H9 (cell line): Measurements from ENCODE around the gene ZFYVE28. TPM values are rescaled to one million over a fixed set of nuclear protein-coding genes. Genes with fewer than 3 reads are reported as not detected.

ENCODE experiments used
- DNase-seq: peaks from one replicate; pipeline ENCODE4 v3.0.0-alpha.2; 2017
- H2AFZ ChIP-seq: one replicate; pipeline ENCODE4 v1.6.1; 2013; ENCODE audit warnings: mild to moderate bottlenecking, low read length, control low read depth, moderate library complexity
- H2AK5ac ChIP-seq: 2 replicates; pipeline ENCODE4 v1.6.1; 2013; ENCODE audit warnings: low read length, control low read depth, mixed read lengths; ENCODE audit not compliant: insufficient read length
- H2BK120ac ChIP-seq: one replicate; pipeline ENCODE4 v1.6.1; 2013; ENCODE audit warnings: low read depth, mild to moderate bottlenecking, low read length, control low read depth, inconsistent platforms; ENCODE audit not compliant: poor library complexity, severe bottlenecking
- H2BK12ac ChIP-seq: 2 replicates; pipeline ENCODE4 v1.6.1; 2013; ENCODE audit warnings: low read length, control low read depth, mixed read lengths, low read depth; ENCODE audit not compliant: insufficient read length
- H2BK15ac ChIP-seq: 2 replicates; pipeline ENCODE4 v1.6.1; 2013; ENCODE audit warnings: low read depth, low read length, control low read depth
- H2BK20ac ChIP-seq: one replicate; pipeline ENCODE4 v1.6.1; 2013; ENCODE audit warnings: low read depth, mild to moderate bottlenecking, low read length, control low read depth, inconsistent platforms; ENCODE audit not compliant: poor library complexity, severe bottlenecking
- H2BK5ac ChIP-seq: 2 replicates; pipeline ENCODE4 v1.6.1; 2013; ENCODE audit warnings: low read length, control low read depth, mixed read lengths; ENCODE audit not compliant: insufficient read length
- H3K14ac ChIP-seq: 2 replicates; pipeline ENCODE4 v1.6.1; 2013; ENCODE audit warnings: low read length, control low read depth; ENCODE audit not compliant: insufficient read depth
- H3K18ac ChIP-seq: 2 replicates; pipeline ENCODE4 v1.6.1; 2013; ENCODE audit warnings: low read depth, mild to moderate bottlenecking, mixed read lengths, low read length, control low read depth; ENCODE audit not compliant: insufficient read length
- H3K23ac ChIP-seq: 2 replicates; pipeline ENCODE4 v1.6.1; 2013; ENCODE audit warnings: low read length, control low read depth, mixed read lengths, low read depth; ENCODE audit not compliant: insufficient read length
- H3K23me2 ChIP-seq: 2 replicates; pipeline ENCODE4 v1.6.1; 2013; ENCODE audit warnings: low read depth, mild to moderate bottlenecking, mixed read lengths, low read length, control low read depth; ENCODE audit not compliant: insufficient read length, poor library complexity, severe bottlenecking
- H3K27ac ChIP-seq: 2 replicates; pipeline ENCODE4 v1.5.1; 2013; ENCODE audit warnings: low read length, control low read depth, mixed read lengths, low read depth; ENCODE audit not compliant: insufficient read length
- H3K27me3 ChIP-seq: 2 replicates; pipeline ENCODE4 v1.6.1; 2013; ENCODE audit warnings: low read length, control low read depth, inconsistent platforms; ENCODE audit not compliant: insufficient read depth
- H3K4ac ChIP-seq: 2 replicates; pipeline ENCODE4 v1.6.1; 2013; ENCODE audit warnings: low read depth, mild to moderate bottlenecking, control low read depth, inconsistent platforms, low read length, moderate library complexity
- H3K4me1 ChIP-seq: 2 replicates; pipeline ENCODE4 v1.6.1; 2013; ENCODE audit warnings: low read length, control low read depth, inconsistent platforms; ENCODE audit not compliant: insufficient read depth
- H3K4me2 ChIP-seq: 2 replicates; pipeline ENCODE4 v1.6.1; 2013; ENCODE audit warnings: low read length, control low read depth, mixed read lengths; ENCODE audit not compliant: insufficient read length, insufficient read depth
- H3K56ac ChIP-seq: 2 replicates; pipeline ENCODE4 v1.6.1; 2013; ENCODE audit warnings: low read depth, mild to moderate bottlenecking, mixed read lengths, low read length, control low read depth; ENCODE audit not compliant: insufficient read length
- H3K79me1 ChIP-seq: 2 replicates; pipeline ENCODE4 v1.6.1; 2013; ENCODE audit warnings: low read depth, mild to moderate bottlenecking, moderate library complexity, low read length, control low read depth, inconsistent platforms; ENCODE audit not compliant: insufficient read depth, poor library complexity, severe bottlenecking
- H3K79me2 ChIP-seq: 2 replicates; pipeline ENCODE4 v1.6.1; 2013; ENCODE audit warnings: low read length, control low read depth, inconsistent platforms; ENCODE audit not compliant: insufficient read depth
- H3K9ac ChIP-seq: 2 replicates; pipeline ENCODE4 v1.6.1; 2013; ENCODE audit warnings: low read length, control low read depth, mixed read lengths; ENCODE audit not compliant: insufficient read length; ENCODE audit errors: extremely low read depth
- H3K9me3 ChIP-seq: one replicate; pipeline ENCODE4 v1.6.1; 2013; ENCODE audit warnings: low read depth, low read length, inconsistent platforms; ENCODE audit not compliant: control insufficient read depth
- H3T11ph ChIP-seq: one replicate; pipeline ENCODE4 v1.6.1; 2013; ENCODE audit warnings: mild to moderate bottlenecking, low read length, control low read depth, inconsistent platforms
- H4K20me1 ChIP-seq: one replicate; pipeline ENCODE4 v1.6.1; 2013; ENCODE audit not compliant: control insufficient read depth, insufficient read length, insufficient read depth
- H4K5ac ChIP-seq: 2 replicates; pipeline ENCODE4 v1.6.1; 2013; ENCODE audit warnings: low read depth, mild to moderate bottlenecking, mixed read lengths, low read length, control low read depth; ENCODE audit not compliant: insufficient read length
- H4K8ac ChIP-seq: replicated peaks from 2 replicates; pipeline ENCODE4 v1.6.1; 2013; ENCODE audit warnings: low read length, control low read depth, mixed read lengths, low read depth; ENCODE audit not compliant: insufficient read length
- H4K91ac ChIP-seq: 2 replicates; pipeline ENCODE4 v1.6.1; 2013; ENCODE audit warnings: low read depth, mild to moderate bottlenecking, moderate library complexity, mixed read lengths, low read length, control low read depth; ENCODE audit not compliant: insufficient read length
- H3K27ac Mint-ChIP-seq, 3 experiments: 2 replicates in 2 of 3; 3 replicates in 1 of 3; pipeline ENCODE4 v1.8.0; 2020 to 2021; ENCODE audit warnings: mixed read lengths in 3 of 3, mild to moderate bottlenecking in 1 of 3, moderate library complexity in 1 of 3
- H3K27me3 Mint-ChIP-seq: 2 replicates; pipeline ENCODE4 v1.8.0; 2021; ENCODE audit warnings: low read depth, mild to moderate bottlenecking, moderate library complexity, mixed read lengths
- H3K36me3 Mint-ChIP-seq, 3 experiments: 2 replicates in 2 of 3; 3 replicates in 1 of 3; pipeline ENCODE4 v1.8.0; 2020 to 2021; ENCODE audit warnings: low read depth in 3 of 3, mixed read lengths in 3 of 3; ENCODE audit not compliant: insufficient read depth in 1 of 3
- H3K4me1 Mint-ChIP-seq, 2 experiments: 2 replicates each; pipeline ENCODE4 v1.8.0; 2020; ENCODE audit warnings: mixed read lengths in 2 of 2
- H3K4me3 Mint-ChIP-seq, 2 experiments: 2 replicates in 1 of 2; 3 replicates in 1 of 2; pipeline ENCODE4 v1.8.0; 2020 to 2021; ENCODE audit warnings: mild to moderate bottlenecking in 2 of 2, mixed read lengths in 2 of 2, moderate library complexity in 1 of 2
- H3K9me3 Mint-ChIP-seq, 2 experiments: 2 replicates in 1 of 2; 3 replicates in 1 of 2; pipeline ENCODE4 v1.8.0; 2020; ENCODE audit warnings: mild to moderate bottlenecking in 2 of 2, mixed read lengths in 2 of 2, moderate library complexity in 1 of 2
- total RNA-seq: library from RNA; stranded (reverse); gene quantifications from 2 replicates; pipeline ENCODE4 v1.2.1, GENCODE V29; 2021
- TF ChIP-seq, protein P1 (sequence below): fragments of 200-600 bp; sonication (generic); conservative IDR thresholded peaks from 3 replicates; pipeline ENCODE4 v1.8.0; 2021; ENCODE audit warnings: antibody characterized with exemption, mild to moderate bottlenecking

ZFYVE28 gene
- total RNA-seq, 1 experiment from 2014 or later: 0.98 TPM

DNA sequence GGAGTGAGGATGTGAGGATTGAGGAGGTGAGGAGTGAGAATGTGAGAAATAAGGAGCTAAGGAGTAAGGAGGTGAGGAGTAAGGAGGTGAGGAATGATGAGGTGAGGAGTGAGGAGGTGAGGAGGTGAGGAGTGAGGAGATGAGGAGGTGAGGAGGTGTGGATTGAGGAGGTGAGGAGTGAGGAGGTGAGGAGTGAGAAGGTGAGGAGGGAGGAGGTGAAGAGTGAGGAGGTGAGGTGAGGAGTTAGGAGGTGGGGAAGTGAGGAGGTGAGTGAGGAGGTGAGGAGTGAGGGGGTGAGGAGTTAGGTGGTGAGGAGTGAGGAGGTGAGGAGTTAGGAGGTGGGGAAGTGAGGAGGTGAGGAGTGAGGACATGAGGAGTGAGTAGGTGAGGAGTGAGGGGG lies 81.8 kb downstream of the ZFYVE28 start:
- no peaks in the 10 kb centered on the region for H3K27me3 ChIP-seq
- Mint-ChIP-seq H3K4me1 (peaks cover 4 to 15% of the 10 kb centered on the region in 2 experiments), H3K27ac (peak overlapping the region in 1 of 3 experiments; percentile 21; a peak in 2 of 7 replicates), H3K27me3 (peaks cover 1% of the 10 kb centered on the region; the same call in 1 of the 2 replicates), H3K36me3 (no peaks in the 10 kb centered on the region; a peak in 3 of 7 replicates), H3K9me3 (no peaks in the 10 kb centered on the region; a peak in 1 of 5 replicates), H3K4me3 (0 out of 5 replicates have a peak overlapping the region, but pooled peaks of 1 of the 2 experiments have one; percentile 16)
- no peaks in the 10 kb centered on the region for H3K79me1 ChIP-seq
- no peak overlapping the region for H3T11ph ChIP-seq
- no peaks in the 10 kb centered on the region for H3K9me3 ChIP-seq
- no peak overlapping the region for H3K56ac ChIP-seq
- H2BK5ac ChIP-seq: no peak overlapping the region
- H2BK20ac ChIP-seq: no peak overlapping the region
- H3K79me2 ChIP-seq: no peaks in the 10 kb centered on the region
- TF ChIP-seq, protein P1, sequence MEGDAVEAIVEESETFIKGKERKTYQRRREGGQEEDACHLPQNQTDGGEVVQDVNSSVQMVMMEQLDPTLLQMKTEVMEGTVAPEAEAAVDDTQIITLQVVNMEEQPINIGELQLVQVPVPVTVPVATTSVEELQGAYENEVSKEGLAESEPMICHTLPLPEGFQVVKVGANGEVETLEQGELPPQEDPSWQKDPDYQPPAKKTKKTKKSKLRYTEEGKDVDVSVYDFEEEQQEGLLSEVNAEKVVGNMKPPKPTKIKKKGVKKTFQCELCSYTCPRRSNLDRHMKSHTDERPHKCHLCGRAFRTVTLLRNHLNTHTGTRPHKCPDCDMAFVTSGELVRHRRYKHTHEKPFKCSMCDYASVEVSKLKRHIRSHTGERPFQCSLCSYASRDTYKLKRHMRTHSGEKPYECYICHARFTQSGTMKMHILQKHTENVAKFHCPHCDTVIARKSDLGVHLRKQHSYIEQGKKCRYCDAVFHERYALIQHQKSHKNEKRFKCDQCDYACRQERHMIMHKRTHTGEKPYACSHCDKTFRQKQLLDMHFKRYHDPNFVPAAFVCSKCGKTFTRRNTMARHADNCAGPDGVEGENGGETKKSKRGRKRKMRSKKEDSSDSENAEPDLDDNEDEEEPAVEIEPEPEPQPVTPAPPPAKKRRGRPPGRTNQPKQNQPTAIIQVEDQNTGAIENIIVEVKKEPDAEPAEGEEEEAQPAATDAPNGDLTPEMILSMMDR: no peak
- no peak overlapping the region for H2AK5ac ChIP-seq
- H3K14ac ChIP-seq: no peak overlapping the region
- no peak overlapping the region for H4K8ac ChIP-seq
- no peak overlapping the region for H3K9ac ChIP-seq
- no peak overlapping the region for H2BK120ac ChIP-seq
- H4K20me1 ChIP-seq: no peaks in the 10 kb centered on the region
- no peak overlapping the region for H3K23ac ChIP-seq
- no peak overlapping the region for H3K4ac ChIP-seq
- no peak overlapping the region for H2AFZ ChIP-seq
- peak overlapping the region; percentile 84 for H4K5ac ChIP-seq
- H3K23me2 ChIP-seq: no peaks in the 10 kb centered on the region
- H2BK12ac ChIP-seq: no peak overlapping the region
- H4K91ac ChIP-seq: no peak overlapping the region
- H3K4me1 ChIP-seq: no peaks in the 10 kb centered on the region
- H3K4me2 ChIP-seq: no peak overlapping the region
- no peak overlapping the region for H2BK15ac ChIP-seq
- no peak overlapping the region for H3K18ac ChIP-seq
- no peak for DNase-seq
- H3K27ac ChIP-seq: no peak overlapping the region
